Measurements from ENCODE around the gene PXN.

DNA sequence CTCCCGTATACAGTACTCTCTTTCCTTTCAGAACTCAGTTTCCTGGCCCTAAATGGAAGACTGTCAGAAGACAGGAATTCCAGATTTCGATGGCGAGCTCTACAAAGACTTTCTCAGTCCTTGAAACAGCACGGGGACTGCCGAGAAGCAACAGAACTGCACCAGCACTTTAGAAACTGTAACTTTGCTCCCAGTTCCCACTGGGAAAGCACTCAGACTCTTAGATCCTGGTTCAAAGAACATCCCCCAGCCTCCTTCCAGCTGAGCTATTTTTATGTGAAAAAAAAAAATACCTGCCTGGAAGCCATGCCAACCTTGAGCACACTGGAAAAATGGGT, 1.8 kb downstream of the PXN start:
- TF ChIP-seq, protein P1, sequence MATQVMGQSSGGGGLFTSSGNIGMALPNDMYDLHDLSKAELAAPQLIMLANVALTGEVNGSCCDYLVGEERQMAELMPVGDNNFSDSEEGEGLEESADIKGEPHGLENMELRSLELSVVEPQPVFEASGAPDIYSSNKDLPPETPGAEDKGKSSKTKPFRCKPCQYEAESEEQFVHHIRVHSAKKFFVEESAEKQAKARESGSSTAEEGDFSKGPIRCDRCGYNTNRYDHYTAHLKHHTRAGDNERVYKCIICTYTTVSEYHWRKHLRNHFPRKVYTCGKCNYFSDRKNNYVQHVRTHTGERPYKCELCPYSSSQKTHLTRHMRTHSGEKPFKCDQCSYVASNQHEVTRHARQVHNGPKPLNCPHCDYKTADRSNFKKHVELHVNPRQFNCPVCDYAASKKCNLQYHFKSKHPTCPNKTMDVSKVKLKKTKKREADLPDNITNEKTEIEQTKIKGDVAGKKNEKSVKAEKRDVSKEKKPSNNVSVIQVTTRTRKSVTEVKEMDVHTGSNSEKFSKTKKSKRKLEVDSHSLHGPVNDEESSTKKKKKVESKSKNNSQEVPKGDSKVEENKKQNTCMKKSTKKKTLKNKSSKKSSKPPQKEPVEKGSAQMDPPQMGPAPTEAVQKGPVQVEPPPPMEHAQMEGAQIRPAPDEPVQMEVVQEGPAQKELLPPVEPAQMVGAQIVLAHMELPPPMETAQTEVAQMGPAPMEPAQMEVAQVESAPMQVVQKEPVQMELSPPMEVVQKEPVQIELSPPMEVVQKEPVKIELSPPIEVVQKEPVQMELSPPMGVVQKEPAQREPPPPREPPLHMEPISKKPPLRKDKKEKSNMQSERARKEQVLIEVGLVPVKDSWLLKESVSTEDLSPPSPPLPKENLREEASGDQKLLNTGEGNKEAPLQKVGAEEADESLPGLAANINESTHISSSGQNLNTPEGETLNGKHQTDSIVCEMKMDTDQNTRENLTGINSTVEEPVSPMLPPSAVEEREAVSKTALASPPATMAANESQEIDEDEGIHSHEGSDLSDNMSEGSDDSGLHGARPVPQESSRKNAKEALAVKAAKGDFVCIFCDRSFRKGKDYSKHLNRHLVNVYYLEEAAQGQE (IDR thresholded peaks at IDR 0.05; ENCODE audit: insufficient replicate concordance, low read depth), result no peak
- TF ChIP-seq, protein P2, sequence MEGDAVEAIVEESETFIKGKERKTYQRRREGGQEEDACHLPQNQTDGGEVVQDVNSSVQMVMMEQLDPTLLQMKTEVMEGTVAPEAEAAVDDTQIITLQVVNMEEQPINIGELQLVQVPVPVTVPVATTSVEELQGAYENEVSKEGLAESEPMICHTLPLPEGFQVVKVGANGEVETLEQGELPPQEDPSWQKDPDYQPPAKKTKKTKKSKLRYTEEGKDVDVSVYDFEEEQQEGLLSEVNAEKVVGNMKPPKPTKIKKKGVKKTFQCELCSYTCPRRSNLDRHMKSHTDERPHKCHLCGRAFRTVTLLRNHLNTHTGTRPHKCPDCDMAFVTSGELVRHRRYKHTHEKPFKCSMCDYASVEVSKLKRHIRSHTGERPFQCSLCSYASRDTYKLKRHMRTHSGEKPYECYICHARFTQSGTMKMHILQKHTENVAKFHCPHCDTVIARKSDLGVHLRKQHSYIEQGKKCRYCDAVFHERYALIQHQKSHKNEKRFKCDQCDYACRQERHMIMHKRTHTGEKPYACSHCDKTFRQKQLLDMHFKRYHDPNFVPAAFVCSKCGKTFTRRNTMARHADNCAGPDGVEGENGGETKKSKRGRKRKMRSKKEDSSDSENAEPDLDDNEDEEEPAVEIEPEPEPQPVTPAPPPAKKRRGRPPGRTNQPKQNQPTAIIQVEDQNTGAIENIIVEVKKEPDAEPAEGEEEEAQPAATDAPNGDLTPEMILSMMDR (IDR thresholded peaks at IDR 0.05; ENCODE audit: insufficient read depth, low read length), result no peak
- TF ChIP-seq POLR2AphosphoS5 (IDR thresholded peaks at IDR 0.05; ENCODE audit: low read depth) (no peak), SPI1 (IDR thresholded peaks at IDR 0.05; ENCODE audit: borderline replicate concordance, low read depth) (no peak), GABPA (IDR thresholded peaks at IDR 0.05; ENCODE audit: low read depth) (no peak)
